Upper lobe of left lung (tissue), 6 donors: Measurements from ENCODE around the gene APMAP. TPM values are rescaled to one million over a fixed set of nuclear protein-coding genes. Genes with fewer than 3 reads are reported as not detected.

Source experiments
- ATAC-seq, 2 donors: fragments of 200-7000 bp; cut with Tn5 transposase; one replicate each; pipeline ENCODE4 v1.9.1; 2022; ENCODE audit warnings: mild to moderate bottlenecking in 2 of 2, moderate library complexity in 2 of 2; ENCODE audit not compliant: low FRiP score in 2 of 2
- DNase-seq, 2 donors: peaks; one replicate each; pipeline ENCODE4 v3.0.0-alpha.2; 2019 to 2020
- H3K27ac ChIP-seq, 4 donors: fragments of 200-600 bp; sonication (generic); one replicate each; pipeline ENCODE4 v1.5.1; 2016 to 2019
- H3K27me3 ChIP-seq, 4 donors: fragments of 200-600 bp; sonication (generic); one replicate each; pipeline ENCODE4 v1.5.1; 2017 to 2019
- H3K36me3 ChIP-seq, 4 donors: fragments of 200-600 bp; sonication (generic); one replicate each; pipeline ENCODE4 v1.5.1; 2016 to 2019
- H3K4me1 ChIP-seq, 4 donors: fragments of 200-600 bp; sonication (generic); one replicate each; pipeline ENCODE4 v1.5.1; 2018 to 2019
- H3K4me3 ChIP-seq, 4 donors: fragments of 200-600 bp; sonication (generic); one replicate each; pipeline ENCODE4 v1.5.1; 2017 to 2019; ENCODE audit warnings: mild to moderate bottlenecking in 2 of 4, moderate library complexity in 1 of 4
- H3K9me3 ChIP-seq, 4 donors: fragments of 200-600 bp; sonication (generic); one replicate each; pipeline ENCODE4 v1.5.1; 2018 to 2019
- EP300 ChIP-seq, 4 donors: sonication (generic); formaldehyde crosslinking; IDR thresholded peaks; one replicate each; pipeline ENCODE4 v1.5.1; 2017; ENCODE audit warnings: antibody characterized with exemption in 4 of 4, control low read depth in 2 of 4
- POLR2A ChIP-seq, 4 donors: fragments of 450-650 bp; IDR thresholded peaks; one replicate each; pipeline ENCODE4 v1.5.1; 2016 to 2017; ENCODE audit warnings: antibody characterized with exemption in 4 of 4, mild to moderate bottlenecking in 2 of 4
- POLR2AphosphoS5 ChIP-seq, 2 donors: sonication (generic); formaldehyde crosslinking; IDR thresholded peaks; one replicate each; pipeline ENCODE4 v1.5.1; 2017; ENCODE audit warnings: antibody characterized with exemption in 2 of 2
- WGBS, 2 donors: methylation state at CpG; one replicate each; pipeline ENCODE4 v1.1.5; 2017 to 2018; 5-methylcytosine and 5-hydroxymethylcytosine counted together
- total RNA-seq, 6 donors: library from RNA; depleted of rRNA in 4 of 6; stranded (reverse); fragments of >200 nt in 4 of 6; gene quantifications; one replicate each; pipeline versions ENCODE4 v1.1.0 to v1.2.1, GENCODE V29; 2016 to 2021
- TF ChIP-seq, protein P1 (sequence below), 6 experiments: fragments of 450-650 bp in 4 of 6; fragments of 200-600 bp in 2 of 6; sonication (generic) in 2 of 6; IDR thresholded peaks; one replicate each; pipeline ENCODE4 v1.5.1; 2016 to 2019; ENCODE audit warnings: antibody characterized with exemption in 6 of 6
- donor health status: DM: no; HTN: no; CAD: no; lungs with moderate emphysema.
- donor health status: DM: no; HTN: yes; CAD: no; lungs with severe emphysema.

The APMAP gene
- total RNA-seq, 6 donors from 2014 or later, result 31.4 to 80.1 (median 55.5) TPM

DNA sequence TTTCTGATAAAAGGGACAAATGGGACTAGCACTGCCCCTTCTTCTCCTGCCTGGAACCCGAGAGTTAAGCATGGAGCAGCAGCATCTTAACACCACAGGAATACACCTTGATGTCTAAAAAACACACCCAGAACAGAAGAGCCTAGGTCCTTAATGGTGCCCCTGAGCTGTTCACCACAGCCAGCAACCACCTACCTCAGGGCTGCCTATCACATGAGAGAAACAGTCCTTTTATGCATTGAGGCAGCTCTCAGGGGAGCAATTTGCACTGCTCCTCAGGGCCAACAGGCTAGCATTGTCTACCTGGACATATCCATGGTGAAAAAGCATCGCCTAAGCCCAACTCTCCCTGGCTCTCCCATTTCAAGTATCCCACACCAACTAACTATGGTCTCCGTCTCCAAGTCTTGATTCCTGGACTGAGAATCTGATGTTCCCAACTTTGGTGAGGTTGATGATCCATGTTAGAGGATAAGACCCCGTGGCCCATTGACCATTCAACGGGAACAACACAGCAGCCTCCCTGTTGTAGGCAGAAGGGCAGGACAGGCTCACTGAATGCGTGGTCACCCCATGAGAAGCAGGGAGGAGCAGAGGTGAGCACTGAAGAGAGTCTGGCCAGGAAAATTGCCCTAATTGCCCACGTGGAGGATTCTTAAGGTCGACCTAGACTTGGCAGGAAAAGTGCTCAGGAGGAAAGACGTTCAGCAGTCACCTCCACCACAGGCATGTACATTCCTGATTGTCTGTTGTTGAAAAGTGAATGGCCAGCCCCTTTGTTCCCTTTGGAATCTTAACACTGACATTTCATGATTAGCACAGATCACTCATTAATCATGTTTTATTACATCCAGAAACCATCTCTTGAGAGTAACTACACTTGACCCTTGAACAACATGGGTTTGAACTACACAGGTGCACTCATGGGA, 4.2 kb upstream of the APMAP start:
- H3K4me1 ChIP-seq, result peaks cover 15 to 33% (median 27%) of the 10 kb centered on the region in 4 donors
- DNase-seq, result peak in 1 of 2 donors; percentile 12
- H3K27ac ChIP-seq, result no peak overlapping the region
- no peak for ATAC-seq
- WGBS, 2 donors, result 71 to 74% methylated on average over 9 of the region's 9 CpGs
- TF ChIP-seq POLR2AphosphoS5 (IDR thresholded peaks at IDR 0.05), result no peak
- TF ChIP-seq EP300 (IDR thresholded peaks at IDR 0.05), result no peak
- TF ChIP-seq, protein P1, sequence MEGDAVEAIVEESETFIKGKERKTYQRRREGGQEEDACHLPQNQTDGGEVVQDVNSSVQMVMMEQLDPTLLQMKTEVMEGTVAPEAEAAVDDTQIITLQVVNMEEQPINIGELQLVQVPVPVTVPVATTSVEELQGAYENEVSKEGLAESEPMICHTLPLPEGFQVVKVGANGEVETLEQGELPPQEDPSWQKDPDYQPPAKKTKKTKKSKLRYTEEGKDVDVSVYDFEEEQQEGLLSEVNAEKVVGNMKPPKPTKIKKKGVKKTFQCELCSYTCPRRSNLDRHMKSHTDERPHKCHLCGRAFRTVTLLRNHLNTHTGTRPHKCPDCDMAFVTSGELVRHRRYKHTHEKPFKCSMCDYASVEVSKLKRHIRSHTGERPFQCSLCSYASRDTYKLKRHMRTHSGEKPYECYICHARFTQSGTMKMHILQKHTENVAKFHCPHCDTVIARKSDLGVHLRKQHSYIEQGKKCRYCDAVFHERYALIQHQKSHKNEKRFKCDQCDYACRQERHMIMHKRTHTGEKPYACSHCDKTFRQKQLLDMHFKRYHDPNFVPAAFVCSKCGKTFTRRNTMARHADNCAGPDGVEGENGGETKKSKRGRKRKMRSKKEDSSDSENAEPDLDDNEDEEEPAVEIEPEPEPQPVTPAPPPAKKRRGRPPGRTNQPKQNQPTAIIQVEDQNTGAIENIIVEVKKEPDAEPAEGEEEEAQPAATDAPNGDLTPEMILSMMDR (IDR thresholded peaks at IDR 0.05), result no peak
- no peak for TF ChIP-seq POLR2A (IDR thresholded peaks at IDR 0.05)
- H3K4me3 ChIP-seq, result no peak overlapping the region
- no peaks in the 10 kb centered on the region for H3K9me3 ChIP-seq
- no peaks in the 10 kb centered on the region for H3K36me3 ChIP-seq
- no peaks in the 10 kb centered on the region for H3K27me3 ChIP-seq

DNA sequence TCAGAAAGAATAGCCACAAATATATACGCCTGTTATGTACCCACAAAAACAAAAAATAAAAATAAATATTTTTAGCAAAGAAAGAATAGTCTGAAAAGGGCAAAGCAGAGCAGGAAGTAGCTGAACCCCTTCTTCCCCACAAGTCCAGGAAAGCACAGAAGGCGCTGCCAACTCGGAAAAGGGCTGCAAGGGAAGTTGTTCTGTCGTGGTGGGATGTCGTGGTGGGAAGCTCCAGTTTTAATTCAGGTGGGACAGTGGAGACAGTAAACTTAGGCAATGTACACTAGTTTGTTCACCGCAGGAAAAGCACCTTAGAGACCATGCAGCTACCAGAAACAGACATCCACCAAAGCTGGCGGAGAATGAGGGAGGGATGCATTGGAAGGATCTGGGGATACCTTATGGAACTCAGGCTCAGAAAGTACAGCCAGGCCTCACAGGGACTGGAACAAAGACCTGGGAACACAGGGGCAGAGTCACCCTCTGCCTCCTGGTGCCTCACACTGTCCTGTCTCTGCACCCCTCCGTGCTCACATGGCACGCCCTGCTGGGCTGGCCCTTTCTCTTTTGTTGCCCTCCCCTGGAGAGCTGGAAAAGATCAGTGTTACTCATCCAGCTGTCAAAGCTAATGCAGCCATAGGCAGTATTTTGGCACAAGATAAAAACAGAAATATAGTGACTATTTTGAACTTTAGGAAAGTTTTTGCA, 3.3 kb upstream of the APMAP start:
- peaks cover 23 to 41% (median 36%) of the 10 kb centered on the region in 4 donors for H3K4me1 ChIP-seq
- DNase-seq (peak in 1 of 2 donors; percentile 14), ATAC-seq (no peak)
- no peaks in the 10 kb centered on the region for H3K36me3 ChIP-seq
- TF ChIP-seq, protein P1 (IDR thresholded peaks at IDR 0.05), result no peak
- TF ChIP-seq POLR2A (IDR thresholded peaks at IDR 0.05) (no peak), POLR2AphosphoS5 (IDR thresholded peaks at IDR 0.05) (no peak), EP300 (IDR thresholded peaks at IDR 0.05) (no peak)
- whole genome bisulfite sequencing, 2 donors, result 76 to 83% methylated on average over 9 of the region's 9 CpGs
- H3K9me3 ChIP-seq, result no peaks in the 10 kb centered on the region
- H3K4me3 ChIP-seq, result no peak overlapping the region
- H3K27ac ChIP-seq, result no peak overlapping the region
- H3K27me3 ChIP-seq, result no peaks in the 10 kb centered on the region

DNA sequence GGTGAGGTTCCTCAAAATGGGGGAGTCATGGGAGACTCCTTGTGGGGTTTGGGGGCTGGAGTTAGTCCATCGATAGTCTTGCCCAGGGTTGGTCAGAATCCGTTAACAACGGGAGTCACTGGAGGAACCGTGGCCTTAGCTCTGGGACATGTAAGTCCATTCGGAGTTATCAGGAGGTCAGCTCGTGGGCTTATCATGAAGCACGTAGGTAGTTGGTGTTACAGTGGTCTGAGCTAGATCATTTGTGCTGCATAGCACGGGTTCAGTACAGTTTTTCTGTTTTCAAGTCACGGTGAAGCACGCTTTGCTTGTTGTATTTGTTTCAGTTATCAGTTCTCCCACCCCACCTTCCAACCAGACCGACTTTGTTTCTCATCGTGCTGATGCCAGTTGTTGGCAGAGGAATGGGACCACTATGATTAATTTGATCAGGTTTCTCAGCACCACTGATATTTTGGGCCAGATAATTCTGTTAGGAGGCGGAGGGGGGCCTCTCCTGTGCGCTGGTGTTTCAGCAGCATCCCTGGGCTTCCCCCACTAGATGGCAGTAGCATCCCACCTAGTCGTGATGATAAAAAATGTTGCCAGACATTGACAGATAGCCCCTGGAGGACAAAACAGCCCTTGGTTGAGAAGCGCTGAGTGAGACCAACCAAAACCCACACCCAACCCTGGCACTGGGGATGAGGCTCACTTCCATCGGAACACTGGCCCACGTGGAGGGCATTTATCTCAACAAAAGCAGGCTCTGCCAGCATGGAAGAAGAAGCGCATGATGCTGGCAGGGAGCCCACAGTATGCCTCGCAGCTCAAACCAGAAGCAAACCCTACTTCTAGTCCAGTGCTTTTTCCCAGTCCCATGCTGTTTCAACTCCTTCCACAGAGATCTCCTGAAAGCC, 2.2 kb upstream of the APMAP start:
- ATAC-seq, result peak; percentile 71 to 73

DNA sequence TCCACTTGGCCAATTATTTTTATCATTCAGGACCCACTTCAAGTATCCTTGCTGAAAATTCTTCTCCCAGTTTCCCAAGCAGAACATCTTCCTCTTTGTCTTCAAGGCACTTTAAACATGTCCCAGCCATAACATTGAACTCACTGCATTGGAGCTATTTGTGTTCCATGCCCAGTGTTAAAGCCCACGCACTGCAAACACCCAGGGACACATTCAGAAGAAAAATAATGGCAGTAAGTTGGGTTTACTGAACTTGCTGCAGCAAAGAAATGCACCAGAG, 1.6 kb upstream of the APMAP start:
- WGBS, 2 donors, result 79 to 89% methylated on average over 1 of the region's 1 CpG
- peaks cover 25 to 37% (median 33%) of the 10 kb centered on the region in 4 donors for H3K4me1 ChIP-seq
- no peak overlapping the region for H3K4me3 ChIP-seq
- DNase-seq (no peak), ATAC-seq (no peak)
- H3K27me3 ChIP-seq, result no peaks in the 10 kb centered on the region
- no peak for TF ChIP-seq POLR2AphosphoS5 (IDR thresholded peaks at IDR 0.05)
- TF ChIP-seq, protein P1 (IDR thresholded peaks at IDR 0.05), result no peak
- TF ChIP-seq POLR2A (IDR thresholded peaks at IDR 0.05), result no peak
- TF ChIP-seq EP300 (IDR thresholded peaks at IDR 0.05), result no peak
- H3K36me3 ChIP-seq, result no peaks in the 10 kb centered on the region
- peak overlapping the region in 1 of 4 donors; percentile 95 for H3K27ac ChIP-seq
- no peaks in the 10 kb centered on the region for H3K9me3 ChIP-seq

More for the DNA sequence above, 2.2 kb upstream of the APMAP start:
- 46 to 51% methylated on average over 17 to 20 of the region's 20 CpGs for WGBS, 2 donors
- TF ChIP-seq POLR2A (IDR thresholded peaks at IDR 0.05), result no peak
- TF ChIP-seq EP300 (IDR thresholded peaks at IDR 0.05), result no peak
- no peak for TF ChIP-seq POLR2AphosphoS5 (IDR thresholded peaks at IDR 0.05)
- TF ChIP-seq, protein P1 (IDR thresholded peaks at IDR 0.05), result peak; percentile 90 to 94 (median 92)
- H3K36me3 ChIP-seq, result no peaks in the 10 kb centered on the region
- H3K27ac ChIP-seq, result peak overlapping the region in 1 of 4 donors; percentile 95
- H3K9me3 ChIP-seq, result no peaks in the 10 kb centered on the region
- peak overlapping the region in 1 of 4 donors; percentile 11 for H3K4me3 ChIP-seq
- H3K27me3 ChIP-seq, result no peaks in the 10 kb centered on the region
- DNase-seq, result peak in 1 of 2 donors; percentile 75
- peaks cover 25 to 36% (median 31%) of the 10 kb centered on the region in 4 donors for H3K4me1 ChIP-seq
